Measurements from ENCODE around the gene TMEM235. TPM values are rescaled to one million over a fixed set of nuclear protein-coding genes. Genes with fewer than 3 reads are reported as not detected.

Gene TMEM235
- total and polyA plus RNA-seq, 9 of the 15 experiments (the other 6 are each of a cell fraction or from before 2014, with no cell fraction given): not detected

- TF ChIP-seq E2F8 (IDR thresholded peaks at IDR 0.05; ENCODE audit: low read depth, partially characterized antibody): peak; percentile 78
- TF ChIP-seq PHB (CRISPR knock-in tag; IDR thresholded peaks at IDR 0.05): no peak
- peak; percentile 55; the same call in 1 of the 2 replicates for TF ChIP-seq EGR1 (conservative IDR thresholded peaks at IDR 0.05)
- no peak for TF ChIP-seq SP2 (IDR thresholded peaks at IDR 0.05; ENCODE audit: extremely low read depth, low read depth, low read length, poor library complexity, severe bottlenecking)
- TF ChIP-seq YY1 (IDR thresholded peaks at IDR 0.05; ENCODE audit: borderline replicate concordance in 1 of 3, control insufficient read depth in 1 of 3, extremely low read depth in 1 of 3, insufficient read depth in 3 of 3, insufficient read length in 1 of 3, insufficient replicate concordance in 2 of 3, low read depth in 1 of 3, low read length in 2 of 3): peak; percentile 59 to 92 (median 89)
- TF ChIP-seq TAF1 (IDR thresholded peaks at IDR 0.05; ENCODE audit: control insufficient read depth, extremely low read depth, insufficient read depth, low read length, severe bottlenecking): peak; percentile 82
- TF ChIP-seq TOE1 (IDR thresholded peaks at IDR 0.05; ENCODE audit: borderline replicate concordance): peak; percentile 72; the same call in 1 of the 2 replicates
- no peak; the same call in 1 of the 2 replicates for TF ChIP-seq TOE1 (CRISPR knock-in tag; IDR thresholded peaks at IDR 0.05; ENCODE audit: borderline replicate concordance, low read depth)
- TF ChIP-seq HOXB6 (CRISPR knock-in tag; IDR thresholded peaks at IDR 0.05; ENCODE audit: borderline replicate concordance): no peak
- 0 out of 2 replicates have a peak, but pooled peaks have one; percentile 45 for TF ChIP-seq NFIC (IDR thresholded peaks at IDR 0.05)
- TF ChIP-seq MYBL2 (IDR thresholded peaks at IDR 0.05; ENCODE audit: low read depth): peak; percentile 99
- TF ChIP-seq MYBL2 (CRISPR knock-in tag; IDR thresholded peaks at IDR 0.05; ENCODE audit: borderline replicate concordance): peak; percentile 99; the same call in 1 of the 2 replicates
- TF ChIP-seq CREB3L1 (IDR thresholded peaks at IDR 0.05; ENCODE audit: borderline replicate concordance, low read depth): peak; percentile 90
- peak; percentile 79 for TF ChIP-seq TBP (optimal IDR thresholded peaks at IDR 0.05; ENCODE audit: low read depth, low read length)
- peak; percentile 75; the same call in 1 of the 2 replicates for TF ChIP-seq HDAC2 (IDR thresholded peaks at IDR 0.05)
- peak; percentile 5; the same call in 1 of the 2 replicates for TF ChIP-seq TCF3 (CRISPR knock-in tag; IDR thresholded peaks at IDR 0.05)
- no peak for TF ChIP-seq ZNF23 (CRISPR knock-in tag; IDR thresholded peaks at IDR 0.05)
- TF ChIP-seq CHD1 (IDR thresholded peaks at IDR 0.05; ENCODE audit: low read length): peak; percentile 65
- peak; percentile 28 for TF ChIP-seq KDM5B (IDR thresholded peaks at IDR 0.05; ENCODE audit: insufficient replicate concordance, low read depth, low read length)
Observed at GRCh38 chr17:78214016-78214705, 17.3 kb upstream of the TMEM235 start, which contains the start of gene BIRC5 (continued).
